Progenitor cell of endocrine pancreas (in vitro differentiated cells): Measurements from ENCODE around the gene EYS. TPM values are rescaled to one million over a fixed set of nuclear protein-coding genes. Genes with fewer than 3 reads are reported as not detected.

Experiments
- DNase-seq: peaks from one replicate; pipeline ENCODE4 v3.0.0; 2021; ENCODE audit warnings: low spot score; ENCODE audit not compliant: unreplicated experiment
- H3K27ac Mint-ChIP-seq: 2 replicates; pipeline ENCODE4 v1.8.0; 2021; ENCODE audit warnings: mild to moderate bottlenecking, moderate library complexity, mixed read lengths
- H3K27me3 Mint-ChIP-seq: 2 replicates; pipeline ENCODE4 v1.8.0; 2021; ENCODE audit warnings: mixed read lengths
- H3K36me3 Mint-ChIP-seq: 2 replicates; pipeline ENCODE4 v1.8.0; 2022; ENCODE audit warnings: mixed read lengths; ENCODE audit not compliant: insufficient read depth
- H3K4me1 Mint-ChIP-seq: 2 replicates; pipeline ENCODE4 v1.8.0; 2021; ENCODE audit warnings: low read depth, mixed read lengths
- H3K4me3 Mint-ChIP-seq: 2 replicates; pipeline ENCODE4 v1.8.0; 2021; ENCODE audit warnings: low read depth, mild to moderate bottlenecking, moderate library complexity, mixed read lengths
- H3K9me3 Mint-ChIP-seq: 2 replicates; pipeline ENCODE4 v1.8.0; 2021; ENCODE audit warnings: low read depth, mixed read lengths
- total RNA-seq: library from RNA; stranded (reverse); gene quantifications from 2 replicates; pipeline ENCODE4 v1.2.1, GENCODE V29; 2021
- TF ChIP-seq, protein P1 (sequence below): fragments of 200-600 bp; sonication (generic); IDR thresholded peaks from one replicate; pipeline ENCODE4 v1.5.0; 2021; ENCODE audit warnings: antibody characterized with exemption, mild to moderate bottlenecking; ENCODE audit not compliant: unreplicated experiment

The EYS gene
- total RNA-seq, 1 donor from 2014 or later = 0.46 TPM

DNA sequence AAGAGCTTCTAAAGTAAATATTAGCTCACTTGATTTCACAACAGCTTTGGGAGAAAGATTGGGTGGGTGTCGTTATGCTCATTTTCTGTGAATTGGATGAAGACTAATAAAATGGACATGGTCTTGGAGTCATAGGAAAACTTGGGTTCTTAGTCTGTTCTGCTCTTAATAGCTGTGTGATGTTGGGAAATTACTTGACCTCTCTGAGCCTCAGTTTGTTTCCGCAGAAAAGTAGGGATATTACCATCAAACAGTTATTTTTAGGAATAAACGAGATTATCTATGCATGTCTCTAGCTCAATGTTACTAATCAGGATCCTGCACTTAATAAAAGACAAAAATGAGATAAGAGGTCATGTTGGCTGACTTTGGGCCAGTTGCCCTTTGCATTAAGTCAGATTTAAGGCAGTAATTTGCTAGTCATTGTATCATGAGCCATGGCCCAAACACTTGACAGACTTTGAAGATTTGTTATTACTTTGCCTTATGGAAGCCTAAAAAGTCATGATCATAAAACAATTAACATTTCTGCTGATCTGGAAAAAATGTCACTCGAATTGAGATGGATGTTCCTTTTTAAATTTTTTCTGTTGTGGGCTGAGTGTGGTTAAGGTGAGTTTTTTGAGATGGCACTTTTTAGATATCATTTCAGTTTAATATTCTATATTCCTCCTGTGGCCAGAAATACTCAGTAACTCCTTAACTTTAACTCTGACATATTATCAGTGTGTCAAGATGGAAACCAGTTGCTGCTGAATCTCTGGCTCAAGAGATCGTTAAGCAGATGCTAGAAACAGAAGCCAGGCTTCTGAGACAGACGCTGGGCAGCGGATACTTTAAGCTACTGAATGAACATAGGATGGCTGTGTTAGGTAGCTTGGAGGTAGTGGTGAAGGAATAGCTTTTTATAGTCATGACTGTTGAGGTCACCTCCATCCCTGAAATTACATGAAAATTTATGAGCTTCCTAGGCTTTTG, 1779.8 kb downstream of the EYS start:
- Mint-ChIP-seq H3K9me3 (no peaks in the 10 kb centered on the region), H3K4me1 (peaks cover 2% of the 10 kb centered on the region), H3K36me3 (no peaks in the 10 kb centered on the region), H3K4me3 (no peak overlapping the region), H3K27ac (no peak overlapping the region), H3K27me3 (peaks cover 2% of the 10 kb centered on the region)
- DNase-seq = no peak
- TF ChIP-seq, protein P1, sequence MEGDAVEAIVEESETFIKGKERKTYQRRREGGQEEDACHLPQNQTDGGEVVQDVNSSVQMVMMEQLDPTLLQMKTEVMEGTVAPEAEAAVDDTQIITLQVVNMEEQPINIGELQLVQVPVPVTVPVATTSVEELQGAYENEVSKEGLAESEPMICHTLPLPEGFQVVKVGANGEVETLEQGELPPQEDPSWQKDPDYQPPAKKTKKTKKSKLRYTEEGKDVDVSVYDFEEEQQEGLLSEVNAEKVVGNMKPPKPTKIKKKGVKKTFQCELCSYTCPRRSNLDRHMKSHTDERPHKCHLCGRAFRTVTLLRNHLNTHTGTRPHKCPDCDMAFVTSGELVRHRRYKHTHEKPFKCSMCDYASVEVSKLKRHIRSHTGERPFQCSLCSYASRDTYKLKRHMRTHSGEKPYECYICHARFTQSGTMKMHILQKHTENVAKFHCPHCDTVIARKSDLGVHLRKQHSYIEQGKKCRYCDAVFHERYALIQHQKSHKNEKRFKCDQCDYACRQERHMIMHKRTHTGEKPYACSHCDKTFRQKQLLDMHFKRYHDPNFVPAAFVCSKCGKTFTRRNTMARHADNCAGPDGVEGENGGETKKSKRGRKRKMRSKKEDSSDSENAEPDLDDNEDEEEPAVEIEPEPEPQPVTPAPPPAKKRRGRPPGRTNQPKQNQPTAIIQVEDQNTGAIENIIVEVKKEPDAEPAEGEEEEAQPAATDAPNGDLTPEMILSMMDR = no peak

DNA sequence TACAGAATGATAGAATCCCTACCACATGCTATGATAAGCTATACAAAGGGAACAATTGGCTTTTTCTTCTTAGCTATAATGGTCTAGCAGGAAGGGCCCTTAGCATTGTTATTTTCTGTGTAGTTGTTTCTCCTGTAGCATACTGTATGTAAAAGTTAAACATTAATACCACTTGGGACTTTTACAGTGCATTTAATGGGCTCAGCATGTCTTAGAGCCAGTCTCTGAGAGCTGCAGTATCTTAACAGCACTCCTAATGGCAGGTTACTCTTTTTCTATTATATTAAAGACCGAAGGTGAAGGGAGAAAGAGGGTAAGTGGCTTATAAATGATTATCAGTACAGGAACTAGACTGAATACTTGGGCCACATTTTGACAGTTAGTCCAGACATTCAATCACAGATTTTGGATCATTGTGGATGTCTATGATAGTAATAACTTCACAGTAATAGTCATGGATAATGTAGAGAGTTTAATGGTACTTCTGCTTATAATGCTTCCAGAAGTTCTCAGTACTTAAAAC, 1780.7 kb downstream of the EYS start:
- Mint-ChIP-seq H3K27ac (no peak overlapping the region), H3K9me3 (no peaks in the 10 kb centered on the region), H3K4me1 (peaks cover 2% of the 10 kb centered on the region), H3K27me3 (peaks cover 2% of the 10 kb centered on the region), H3K4me3 (no peak overlapping the region), H3K36me3 (no peaks in the 10 kb centered on the region)
- no peak for DNase-seq
- TF ChIP-seq, protein P1 = no peak

DNA sequence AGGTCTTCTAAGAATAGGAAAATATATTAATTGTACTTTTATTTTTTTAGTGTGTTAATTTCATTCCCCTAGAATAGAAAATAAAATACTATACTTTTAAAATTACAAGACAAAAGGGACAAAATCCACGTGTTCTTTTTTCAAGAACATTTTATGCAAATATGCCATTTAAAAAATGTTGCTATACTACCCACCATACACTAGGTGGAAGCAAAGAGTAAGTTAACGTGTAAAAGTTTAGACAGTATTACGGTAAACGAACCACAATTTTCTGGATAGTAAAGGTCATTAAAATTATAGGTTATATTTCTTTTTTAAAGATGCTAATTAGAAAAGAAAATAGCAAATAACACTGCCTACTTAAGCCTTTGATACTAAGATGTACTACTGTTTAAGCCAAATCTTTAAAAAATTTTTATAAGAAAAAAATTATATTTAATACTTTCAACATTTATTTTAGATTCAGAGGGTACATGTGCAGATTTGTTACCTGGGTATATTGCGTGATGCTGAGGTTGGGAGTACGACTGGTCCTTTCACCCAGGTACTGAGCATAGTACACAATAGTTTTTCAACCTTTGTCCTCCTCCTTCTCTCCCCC, 1783.8 kb downstream of the EYS start:
- H3K4me1 Mint-ChIP-seq = peaks cover 2% of the 10 kb centered on the region
- H3K9me3 Mint-ChIP-seq = no peaks in the 10 kb centered on the region
- H3K27me3 Mint-ChIP-seq = peaks cover 2% of the 10 kb centered on the region
- no peaks in the 10 kb centered on the region for H3K36me3 Mint-ChIP-seq
- TF ChIP-seq, protein P1 = peak; percentile 74
- DNase-seq = no peak
- no peak overlapping the region for H3K27ac Mint-ChIP-seq
- H3K4me3 Mint-ChIP-seq = no peak overlapping the region

DNA sequence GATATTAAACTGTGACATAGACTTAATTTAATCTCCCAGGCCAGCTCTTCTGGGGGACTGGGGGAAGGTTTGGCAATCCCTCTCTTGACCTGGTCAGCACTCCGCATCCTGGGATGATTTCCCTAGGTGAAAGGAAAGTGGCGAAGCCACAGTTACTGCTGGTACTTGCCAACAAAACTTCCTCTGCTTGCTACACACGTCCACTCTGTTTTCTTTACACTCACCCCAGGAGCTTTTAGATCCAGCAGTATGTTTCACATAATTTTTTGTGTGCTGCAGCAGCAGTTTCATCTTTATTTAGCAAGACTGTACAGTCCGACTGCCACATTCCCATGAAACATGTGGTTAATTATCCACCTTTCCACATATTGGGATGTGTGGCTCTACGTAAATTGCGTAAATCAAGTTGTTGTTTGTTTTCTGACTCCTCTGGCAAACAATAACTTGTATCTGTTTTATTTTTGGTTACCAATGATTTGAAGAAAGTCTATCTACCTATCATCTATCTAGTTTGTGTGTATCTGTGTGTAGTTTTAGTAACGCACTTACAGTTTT, 1787.4 kb downstream of the EYS start:
- H3K4me1 Mint-ChIP-seq = no peaks in the 10 kb centered on the region
- TF ChIP-seq, protein P1 = no peak
- H3K9me3 Mint-ChIP-seq = no peaks in the 10 kb centered on the region
- no peak for DNase-seq
- no peak overlapping the region for H3K4me3 Mint-ChIP-seq
- H3K36me3 Mint-ChIP-seq = no peaks in the 10 kb centered on the region
- peaks cover 2% of the 10 kb centered on the region for H3K27me3 Mint-ChIP-seq
- H3K27ac Mint-ChIP-seq = no peak overlapping the region

DNA sequence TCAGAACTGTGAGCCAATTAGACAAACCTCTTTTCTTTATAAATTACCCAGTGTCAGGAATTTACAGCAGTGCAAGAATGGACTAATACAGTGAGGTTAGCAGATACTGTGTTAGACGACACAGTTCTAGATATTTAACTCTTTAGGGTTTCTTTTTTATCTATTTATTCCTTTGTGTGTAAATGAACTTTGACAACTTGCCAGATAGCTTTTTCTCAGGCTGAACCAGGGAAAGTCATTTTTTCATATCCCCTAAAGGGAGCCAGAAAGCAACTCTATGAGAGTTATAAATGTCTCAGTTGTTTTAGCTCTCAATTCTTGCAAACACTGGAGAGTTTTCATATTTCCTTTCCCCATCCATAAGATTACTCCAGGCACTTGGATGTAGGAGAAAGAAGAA, 1794.1 kb downstream of the EYS start:
- Mint-ChIP-seq H3K4me1 (no peaks in the 10 kb centered on the region), H3K27ac (no peak overlapping the region), H3K4me3 (no peak overlapping the region), H3K36me3 (no peaks in the 10 kb centered on the region), H3K27me3 (no peaks in the 10 kb centered on the region), H3K9me3 (peaks cover 3% of the 10 kb centered on the region)
- TF ChIP-seq, protein P1 = no peak
- DNase-seq = no peak
